Loucy (cell line): ENCODE measurements around the gene PLEKHA7.

Source experiments
- H2AFZ ChIP-seq: fragments of 200-600 bp; sonication (generic); 2 replicates; pipeline ENCODE4 v1.6.0; 2016; ENCODE audit warnings: antibody characterized with exemption, mild to moderate bottlenecking, low read length, moderate library complexity
- H3F3A ChIP-seq: fragments of 200-600 bp; 2 replicates; pipeline ENCODE4 v1.6.0; 2016; ENCODE audit warnings: antibody characterized with exemption, low read depth, mild to moderate bottlenecking
- H3K27me3 ChIP-seq: fragments of 200-600 bp; sonication (generic); 2 replicates; pipeline ENCODE4 v1.6.1; 2014; ENCODE audit warnings: low read length, mild to moderate bottlenecking; ENCODE audit not compliant: insufficient read depth, poor library complexity, severe bottlenecking
- H3K36me3 ChIP-seq: fragments of 200-600 bp; sonication (generic); 2 replicates; pipeline ENCODE4 v1.6.1; 2016; ENCODE audit warnings: low read length; ENCODE audit not compliant: insufficient read depth
- H3K4me1 ChIP-seq: fragments of 200-600 bp; sonication (generic); 2 replicates; pipeline ENCODE4 v1.5.1; 2014; ENCODE audit warnings: low read length, mild to moderate bottlenecking; ENCODE audit not compliant: insufficient read depth, poor library complexity, severe bottlenecking
- H3K4me2 ChIP-seq: fragments of 200-600 bp; sonication (generic); 2 replicates; pipeline ENCODE4 v1.6.0; 2014; ENCODE audit warnings: antibody characterized with exemption, low read length, low read depth, mild to moderate bottlenecking; ENCODE audit not compliant: poor library complexity, severe bottlenecking
- H3K4me3 ChIP-seq: fragments of 200-600 bp; sonication (generic); 2 replicates; pipeline ENCODE4 v1.5.1; 2014; ENCODE audit warnings: low read length, mild to moderate bottlenecking, mixed read lengths; ENCODE audit not compliant: poor library complexity, severe bottlenecking
- H3K79me2 ChIP-seq: fragments of 200-600 bp; sonication (generic); 2 replicates; pipeline ENCODE4 v1.6.1; 2014; ENCODE audit warnings: low read length; ENCODE audit not compliant: insufficient read depth
- H3K9ac ChIP-seq: fragments of 200-600 bp; sonication (generic); 2 replicates; pipeline ENCODE4 v1.6.0; 2014; ENCODE audit warnings: mild to moderate bottlenecking, low read depth, low read length, moderate library complexity; ENCODE audit not compliant: poor library complexity, severe bottlenecking
- H3K9me2 ChIP-seq: fragments of 200-600 bp; sonication (generic); replicated peaks from 2 replicates; pipeline ENCODE4 v1.6.1; 2016; ENCODE audit warnings: low read depth, low read length, mixed read lengths
- H3K9me3 ChIP-seq: fragments of 200-600 bp; sonication (generic); 2 replicates; pipeline ENCODE4 v1.6.1; 2014; ENCODE audit warnings: mild to moderate bottlenecking, antibody characterized with exemption, low read length, low read depth; ENCODE audit not compliant: insufficient read depth
- H4K20me1 ChIP-seq: fragments of 200-600 bp; sonication (generic); 2 replicates; pipeline ENCODE4 v1.6.0; 2014; ENCODE audit warnings: antibody characterized with exemption, low read length, mild to moderate bottlenecking; ENCODE audit not compliant: insufficient read depth, poor library complexity, severe bottlenecking
- EZH2phosphoT487 ChIP-seq: fragments of 200-600 bp; IDR thresholded peaks from 2 replicates; pipeline ENCODE4 v1.6.1; 2018; ENCODE audit warnings: antibody characterized with exemption, mild to moderate bottlenecking, moderate library complexity, borderline replicate concordance
- TF ChIP-seq, protein P1 (sequence below): fragments of 200-600 bp; sonication (generic); conservative IDR thresholded peaks from 2 replicates; pipeline ENCODE4 v1.5.1; 2014; ENCODE audit warnings: mild to moderate bottlenecking, antibody characterized with exemption, low read length

The PLEKHA7 gene

DNA sequence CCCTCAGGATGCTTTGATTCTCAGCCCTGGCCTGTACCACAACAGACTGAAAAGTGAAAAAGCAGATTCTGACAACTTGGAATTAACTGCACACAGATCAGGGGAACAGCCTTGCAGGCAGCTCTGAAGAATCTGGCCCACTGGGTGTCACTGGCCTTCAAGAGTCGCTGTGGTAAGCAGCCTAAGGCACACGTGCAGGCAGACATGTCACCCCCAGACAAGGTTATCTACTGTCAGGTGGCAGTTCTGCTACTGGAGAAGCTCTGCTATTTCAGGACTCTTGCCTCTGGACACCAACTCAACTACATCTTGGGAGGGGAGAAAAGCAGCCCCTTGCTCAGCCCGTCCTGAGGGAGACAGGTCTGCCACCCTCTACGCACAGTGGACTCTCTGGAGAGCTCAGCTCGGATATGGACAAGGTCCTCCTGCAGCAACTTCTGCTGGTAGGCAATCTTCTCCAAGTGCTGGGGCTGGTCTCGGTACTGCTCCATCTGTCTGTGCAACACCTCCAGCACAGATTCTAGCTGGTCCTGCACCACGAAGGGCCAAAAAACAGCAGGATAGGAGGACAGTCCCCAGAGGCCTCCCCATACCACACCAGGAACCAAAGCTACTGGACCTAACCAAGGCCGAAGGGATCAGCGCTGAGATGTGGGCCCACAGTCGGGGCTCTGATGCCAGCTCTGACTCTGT lies 212.8 kb downstream of the PLEKHA7 start:
- Histone ChIP-seq H3K27me3 (no peaks in the 10 kb centered on the region), H3K4me3 (no peak overlapping the region), H3K9me3 (no peaks in the 10 kb centered on the region), H2AFZ (no peak overlapping the region), H3F3A (no peaks in the 10 kb centered on the region), H3K4me1 (no peaks in the 10 kb centered on the region), H3K9ac (no peak overlapping the region), H3K9me2 (no peaks in the 10 kb centered on the region), H3K79me2 (no peaks in the 10 kb centered on the region), H3K36me3 (no peaks in the 10 kb centered on the region), H3K4me2 (no peak overlapping the region), H4K20me1 (no peaks in the 10 kb centered on the region)
- TF ChIP-seq EZH2phosphoT487, result no peak
- TF ChIP-seq, protein P1, sequence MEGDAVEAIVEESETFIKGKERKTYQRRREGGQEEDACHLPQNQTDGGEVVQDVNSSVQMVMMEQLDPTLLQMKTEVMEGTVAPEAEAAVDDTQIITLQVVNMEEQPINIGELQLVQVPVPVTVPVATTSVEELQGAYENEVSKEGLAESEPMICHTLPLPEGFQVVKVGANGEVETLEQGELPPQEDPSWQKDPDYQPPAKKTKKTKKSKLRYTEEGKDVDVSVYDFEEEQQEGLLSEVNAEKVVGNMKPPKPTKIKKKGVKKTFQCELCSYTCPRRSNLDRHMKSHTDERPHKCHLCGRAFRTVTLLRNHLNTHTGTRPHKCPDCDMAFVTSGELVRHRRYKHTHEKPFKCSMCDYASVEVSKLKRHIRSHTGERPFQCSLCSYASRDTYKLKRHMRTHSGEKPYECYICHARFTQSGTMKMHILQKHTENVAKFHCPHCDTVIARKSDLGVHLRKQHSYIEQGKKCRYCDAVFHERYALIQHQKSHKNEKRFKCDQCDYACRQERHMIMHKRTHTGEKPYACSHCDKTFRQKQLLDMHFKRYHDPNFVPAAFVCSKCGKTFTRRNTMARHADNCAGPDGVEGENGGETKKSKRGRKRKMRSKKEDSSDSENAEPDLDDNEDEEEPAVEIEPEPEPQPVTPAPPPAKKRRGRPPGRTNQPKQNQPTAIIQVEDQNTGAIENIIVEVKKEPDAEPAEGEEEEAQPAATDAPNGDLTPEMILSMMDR, result no peak

DNA sequence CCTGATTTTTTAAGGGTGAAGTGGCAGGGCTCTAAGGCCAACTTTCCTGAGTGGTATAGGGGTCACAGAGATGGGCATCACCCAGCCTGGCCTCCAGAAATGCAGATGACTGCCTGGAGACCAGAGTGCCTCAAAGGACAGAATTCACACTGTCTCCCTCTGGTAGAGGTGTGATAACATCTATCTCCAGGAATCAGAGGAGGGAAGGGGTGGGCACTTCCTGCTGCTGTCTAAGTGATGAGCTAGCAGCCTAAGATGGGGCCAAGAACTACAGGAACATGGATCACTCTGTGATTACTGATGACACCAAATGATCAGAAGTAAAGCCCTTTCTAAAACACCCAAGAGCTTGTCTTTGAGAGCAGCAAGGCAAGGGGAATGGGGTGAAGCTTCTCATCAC lies 213.8 kb downstream of the PLEKHA7 start:
- Histone ChIP-seq H3K4me1 (peaks cover under 1% of the 10 kb centered on the region), H3F3A (no peaks in the 10 kb centered on the region), H2AFZ (no peak overlapping the region), H3K4me2 (no peak overlapping the region), H3K9ac (no peak overlapping the region), H3K9me2 (no peaks in the 10 kb centered on the region), H3K79me2 (no peaks in the 10 kb centered on the region), H3K9me3 (no peaks in the 10 kb centered on the region), H3K36me3 (no peaks in the 10 kb centered on the region), H3K27me3 (no peaks in the 10 kb centered on the region), H4K20me1 (no peaks in the 10 kb centered on the region), H3K4me3 (no peak overlapping the region)
- TF ChIP-seq EZH2phosphoT487, result no peak
- TF ChIP-seq, protein P1, result no peak

- no peaks in the 10 kb centered on the region for H3K36me3 ChIP-seq
- no peaks in the 10 kb centered on the region for H3K9me3 ChIP-seq
- no peaks in the 10 kb centered on the region for H3K79me2 ChIP-seq
- no peaks in the 10 kb centered on the region for H3K9me2 ChIP-seq
- H3K27me3 ChIP-seq, result no peaks in the 10 kb centered on the region
- H4K20me1 ChIP-seq, result no peaks in the 10 kb centered on the region
- H3K4me3 ChIP-seq, result no peak overlapping the region
- peaks cover 5% of the 10 kb centered on the region for H3K4me1 ChIP-seq
- no peak overlapping the region for H2AFZ ChIP-seq
- no peak for TF ChIP-seq EZH2phosphoT487
- TF ChIP-seq, protein P1, result no peak
- no peak overlapping the region for H3K4me2 ChIP-seq
- H3F3A ChIP-seq, result no peaks in the 10 kb centered on the region
- H3K9ac ChIP-seq, result no peak overlapping the region
These were observed 214.3 kb downstream of the PLEKHA7 start for GRCh38 chr11:16799890-16800289.
